GM19023 (cell line): Measurements from ENCODE around the gene ZNF365.
"Not testable (repeated sequence)": the region's sequence is repeated elsewhere in the genome, so short reads cannot be mapped to it uniquely, and the experiment has no call there.

Experiments used
- ATAC-seq: cut with Tn5 transposase; IDR thresholded peaks from one replicate; pipeline ENCODE4 v1.9.1; 2021; ENCODE audit warnings: mild to moderate bottlenecking, moderate library complexity; ENCODE audit not compliant: unreplicated experiment

The ZNF365 gene, protein sequence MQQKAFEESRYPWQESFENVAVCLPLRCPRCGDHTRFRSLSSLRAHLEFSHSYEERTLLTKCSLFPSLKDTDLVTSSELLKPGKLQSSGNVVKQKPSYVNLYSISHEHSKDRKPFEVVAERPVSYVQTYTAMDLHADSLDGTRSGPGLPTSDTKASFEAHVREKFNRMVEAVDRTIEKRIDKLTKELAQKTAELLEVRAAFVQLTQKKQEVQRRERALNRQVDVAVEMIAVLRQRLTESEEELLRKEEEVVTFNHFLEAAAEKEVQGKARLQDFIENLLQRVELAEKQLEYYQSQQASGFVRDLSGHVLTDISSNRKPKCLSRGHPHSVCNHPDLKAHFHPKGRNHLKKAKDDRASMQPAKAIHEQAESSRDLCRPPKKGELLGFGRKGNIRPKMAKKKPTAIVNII

DNA sequence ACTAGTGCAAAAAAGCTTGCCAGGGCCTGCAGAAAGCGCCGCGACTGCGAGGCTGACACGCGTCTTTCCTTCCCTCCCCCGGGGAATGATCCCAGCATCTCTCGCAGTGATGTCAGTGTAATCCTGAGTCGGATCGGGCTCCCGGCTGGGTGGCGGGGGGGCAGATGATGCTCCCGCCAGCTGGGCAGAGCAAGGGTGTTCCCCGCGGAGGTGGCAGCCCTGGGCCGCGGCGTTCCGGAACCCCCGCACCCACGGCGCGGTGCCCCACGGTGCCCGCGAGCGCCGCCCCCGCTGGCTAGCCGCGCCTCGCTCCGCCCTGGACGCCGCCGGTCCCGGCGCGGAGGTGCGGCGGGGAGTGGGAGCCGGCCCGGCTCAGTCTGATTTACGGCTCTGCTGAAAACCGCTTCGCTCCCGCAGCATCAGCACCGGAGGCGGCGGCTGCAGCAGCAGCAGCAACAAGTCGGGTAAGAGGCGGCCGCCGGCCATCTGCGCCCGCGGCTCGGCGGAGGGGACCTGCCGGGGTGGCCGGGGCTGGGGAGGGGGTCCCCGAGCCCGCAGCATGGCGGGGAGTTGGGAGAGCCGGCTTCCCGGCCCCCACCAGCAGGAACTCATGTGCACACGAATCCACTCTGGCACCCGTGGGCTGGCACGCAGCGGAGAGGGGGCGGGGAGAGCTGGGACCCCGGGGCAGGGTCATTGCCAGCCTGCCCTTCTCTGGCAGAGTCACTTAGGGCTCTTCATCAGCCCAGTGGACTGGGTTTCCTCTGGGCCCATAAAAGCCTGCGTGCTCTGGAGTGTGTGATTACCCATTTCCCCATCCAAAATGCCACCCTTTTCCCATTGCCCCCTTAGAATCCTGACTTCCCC, at the start of gene ZNF365:
ZNF365 (plus strand) TSS at position 375 of the 867 bp plus-strand sequence. CDS start 1,825 bp downstream, outside the sequence.
- ATAC-seq = peak; percentile 48

DNA sequence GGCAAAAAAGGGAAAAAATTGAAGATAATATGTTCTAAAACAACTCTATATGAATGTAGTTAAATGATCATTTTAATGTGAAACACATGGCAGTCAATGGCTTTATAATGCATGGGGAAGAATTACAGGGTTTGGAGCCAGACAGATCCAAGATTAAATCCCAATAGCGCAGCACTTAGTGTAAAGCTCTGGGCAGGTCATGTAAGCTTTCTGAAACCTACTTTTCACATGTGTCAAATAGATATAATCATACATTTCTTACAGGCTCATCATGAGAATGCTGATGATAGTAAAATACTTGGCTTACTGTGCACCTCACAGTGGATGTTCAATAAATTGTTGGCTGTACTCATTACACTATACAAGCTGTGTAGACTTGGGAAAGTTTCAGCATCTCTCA, 48.0 kb upstream of the ZNF365 start:
- ATAC-seq = no peak

DNA sequence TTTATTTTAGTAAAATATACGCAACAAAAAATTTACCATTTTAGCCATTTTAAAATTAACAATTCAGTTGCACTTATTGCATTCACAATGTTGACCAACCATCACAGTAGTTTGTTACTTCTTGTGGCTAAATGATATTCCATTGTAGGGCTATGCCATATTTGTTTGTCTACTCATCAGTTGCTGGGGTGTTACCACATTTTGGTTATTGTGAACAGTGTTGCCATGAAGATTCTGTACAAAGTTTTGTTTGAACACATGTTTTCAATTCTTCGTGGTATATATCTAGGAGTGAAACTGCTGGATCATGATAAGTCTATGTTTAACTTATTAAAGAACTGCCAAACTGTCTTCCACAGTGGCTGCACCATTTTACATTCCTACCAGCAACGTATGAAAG, 46.3 kb upstream of the ZNF365 start:
- ATAC-seq = no peak

DNA sequence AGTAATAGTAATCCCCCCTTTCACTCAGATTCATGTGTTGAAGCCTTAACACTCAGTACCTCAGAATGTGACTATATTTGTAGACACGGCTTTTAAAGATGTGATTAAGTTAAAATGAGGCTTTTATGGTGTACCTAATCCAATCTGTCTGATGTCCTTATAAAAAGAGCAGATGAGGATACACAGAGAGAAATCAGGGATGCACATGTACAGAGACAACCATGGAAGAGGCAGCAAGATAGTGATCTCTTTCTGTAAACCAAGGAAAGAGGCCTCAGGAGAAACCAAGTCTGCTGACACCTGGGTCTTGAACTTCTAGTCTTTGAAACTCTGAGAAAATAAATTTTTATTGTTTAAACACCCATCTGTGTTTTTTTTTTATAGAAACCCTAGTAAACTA, 44.0 kb upstream of the ZNF365 start:
- ATAC-seq = no peak

DNA sequence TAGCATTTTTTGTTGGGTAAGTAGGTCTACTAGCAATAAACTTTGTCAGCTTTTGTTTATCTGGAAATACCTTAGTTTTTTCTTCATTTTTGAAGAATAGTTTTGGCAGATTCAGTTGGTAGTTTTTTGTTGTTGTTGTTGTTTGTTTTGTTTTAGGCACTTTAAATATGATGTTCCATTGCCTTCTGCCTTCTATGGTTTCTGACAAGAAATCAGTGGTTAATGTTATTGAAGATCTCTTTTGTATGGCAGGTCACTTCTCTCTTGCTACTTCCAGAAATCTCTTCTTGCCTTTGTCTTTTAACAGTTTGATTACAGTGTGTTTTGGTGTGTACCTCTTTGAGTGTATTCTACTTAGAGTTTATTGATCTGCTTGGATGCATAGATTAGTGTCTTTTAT, 41.8 kb upstream of the ZNF365 start:
- no peak for ATAC-seq

DNA sequence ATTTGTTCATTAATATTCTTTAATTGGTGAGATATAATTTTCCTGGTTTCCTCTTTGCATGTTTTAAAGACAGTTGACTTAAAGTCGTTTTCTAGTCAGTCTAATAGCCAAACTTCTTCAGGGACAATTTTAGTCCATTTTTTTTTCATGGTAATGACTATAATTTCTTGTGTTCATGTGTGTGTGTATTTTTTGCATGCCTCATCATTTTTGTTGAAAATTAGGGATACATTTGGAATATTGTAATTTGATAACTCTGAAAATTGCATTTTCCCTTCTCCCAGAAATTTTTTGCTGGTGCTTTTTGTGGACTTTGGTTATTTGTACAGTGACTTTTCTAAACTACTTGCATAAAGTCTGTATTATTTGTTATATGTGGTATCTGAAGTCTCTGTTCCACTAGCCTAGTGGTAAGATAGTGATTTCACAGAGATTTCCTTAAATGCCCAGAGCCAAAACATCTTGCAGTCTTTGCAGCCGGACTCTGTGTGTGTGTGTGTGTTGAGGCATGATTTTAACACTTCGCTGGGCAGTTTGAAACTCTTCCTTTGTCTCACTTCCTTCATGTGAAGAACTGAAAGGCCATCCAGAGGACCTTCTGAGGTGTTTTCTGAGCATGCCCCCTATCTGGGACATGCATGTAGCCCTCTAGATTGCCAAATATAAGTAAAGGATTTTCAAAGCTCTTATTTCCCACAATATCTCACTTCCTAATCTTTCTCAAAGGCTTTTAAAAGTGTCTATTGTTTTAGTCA, 40.9 kb upstream of the ZNF365 start:
- no peak for ATAC-seq

DNA sequence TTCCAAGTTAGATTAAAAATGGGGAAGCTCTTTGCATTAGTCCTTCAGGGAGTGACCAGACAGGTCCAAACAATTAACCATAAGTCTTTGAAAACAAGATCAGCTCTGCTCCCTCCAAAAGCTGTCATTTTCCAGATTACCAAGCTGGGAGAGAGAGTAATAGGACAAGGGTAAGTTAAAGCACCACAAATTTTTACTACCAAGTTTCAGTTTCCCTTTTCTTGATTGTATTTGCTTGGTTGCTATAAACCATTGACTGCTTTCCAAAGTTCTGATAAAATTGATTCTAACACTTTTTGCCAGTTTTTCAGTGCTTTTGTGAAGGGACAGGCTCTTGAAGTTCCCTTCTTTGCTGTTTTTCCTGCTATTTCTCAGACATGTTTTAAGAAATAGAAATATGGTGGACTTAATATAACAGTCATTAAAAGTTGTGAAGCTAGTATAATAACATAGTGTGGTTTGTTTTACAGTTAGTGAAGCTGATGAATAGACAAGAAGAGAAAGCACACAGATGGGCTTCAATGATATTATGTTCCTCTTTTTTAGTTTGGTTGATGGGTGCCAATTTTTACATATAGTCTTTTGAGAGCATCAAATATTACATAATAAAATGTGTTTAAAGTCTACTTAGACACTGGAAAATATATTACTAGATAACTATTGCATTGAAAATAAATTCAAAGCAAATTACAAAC, 40.0 kb upstream of the ZNF365 start:
- ATAC-seq = no peak

DNA sequence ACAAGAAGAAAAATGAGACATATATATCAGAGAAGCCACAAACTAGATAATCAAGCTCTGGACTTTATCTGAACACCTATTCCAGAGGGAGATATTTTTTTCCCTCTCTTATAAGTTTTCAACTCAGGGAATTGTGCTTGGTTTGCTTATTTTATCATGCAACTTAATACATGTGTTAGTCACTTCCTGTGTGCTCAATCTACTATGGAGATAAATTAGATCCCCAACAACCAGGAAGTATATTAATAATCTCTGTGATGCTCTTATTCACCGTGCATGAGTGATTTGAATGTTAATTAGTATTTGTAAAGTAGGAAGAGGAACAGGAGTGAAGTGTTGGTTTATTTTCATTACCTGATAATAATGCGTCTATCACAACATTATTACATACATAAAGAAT, 38.8 kb upstream of the ZNF365 start:
- ATAC-seq = no peak

DNA sequence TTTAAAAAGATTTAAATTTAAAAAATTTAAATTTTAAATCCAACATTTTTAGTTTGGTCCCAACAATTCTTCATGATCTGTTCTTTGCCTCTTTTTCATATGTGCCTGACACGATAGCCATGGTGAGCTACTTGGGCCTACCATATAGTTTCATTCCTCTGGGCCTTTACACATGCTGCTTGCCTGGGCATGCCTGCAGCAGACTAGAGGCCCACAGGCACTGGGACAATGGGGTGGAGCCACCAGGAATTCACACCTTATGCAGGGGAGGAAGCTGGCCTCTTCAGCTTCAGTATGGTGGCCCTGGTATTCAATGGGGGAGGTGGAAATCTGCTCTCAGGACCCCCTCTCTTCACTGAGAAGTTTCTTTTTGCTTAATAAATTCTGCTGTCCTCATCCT, 37.8 kb upstream of the ZNF365 start:
- no peak for ATAC-seq

DNA sequence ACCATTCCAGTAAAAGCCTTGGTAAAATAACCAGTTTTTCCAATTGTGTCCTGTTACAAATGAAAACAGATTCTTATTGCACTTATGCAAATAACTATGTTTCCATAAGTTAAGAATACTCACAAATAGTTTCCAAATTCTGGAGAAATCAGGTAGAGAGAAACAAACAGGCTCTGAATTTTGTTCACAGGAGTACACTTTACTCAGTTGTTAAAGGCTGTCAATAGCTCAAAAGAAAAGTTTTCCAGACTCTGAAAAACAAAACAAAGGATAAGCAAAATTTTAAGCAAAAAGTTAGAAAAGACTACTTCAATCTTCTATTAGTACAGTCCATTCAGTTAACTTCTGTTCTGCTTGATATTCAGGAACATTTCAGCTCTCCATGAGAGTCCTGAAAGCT, 32.8 kb upstream of the ZNF365 start:
- ATAC-seq = no peak

DNA sequence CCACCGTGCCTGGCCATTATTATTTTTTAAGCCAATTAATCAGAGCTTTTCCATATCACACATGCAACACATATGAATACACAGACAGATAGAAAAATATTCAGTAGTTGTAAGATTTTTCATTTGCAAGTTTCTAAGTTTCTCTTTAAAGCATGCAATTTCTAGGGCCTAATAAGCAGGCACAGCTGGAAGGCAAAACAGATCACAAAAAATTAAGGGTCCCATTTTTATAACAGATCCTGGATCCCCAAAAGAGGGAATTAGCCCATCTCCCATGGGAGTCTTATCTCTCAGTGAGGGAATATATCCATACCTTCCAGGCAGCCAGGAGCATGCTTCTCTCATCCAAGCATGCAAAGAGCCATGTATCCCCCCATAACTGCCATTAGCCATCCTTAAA, 31.2 kb upstream of the ZNF365 start:
- no peak for ATAC-seq

DNA sequence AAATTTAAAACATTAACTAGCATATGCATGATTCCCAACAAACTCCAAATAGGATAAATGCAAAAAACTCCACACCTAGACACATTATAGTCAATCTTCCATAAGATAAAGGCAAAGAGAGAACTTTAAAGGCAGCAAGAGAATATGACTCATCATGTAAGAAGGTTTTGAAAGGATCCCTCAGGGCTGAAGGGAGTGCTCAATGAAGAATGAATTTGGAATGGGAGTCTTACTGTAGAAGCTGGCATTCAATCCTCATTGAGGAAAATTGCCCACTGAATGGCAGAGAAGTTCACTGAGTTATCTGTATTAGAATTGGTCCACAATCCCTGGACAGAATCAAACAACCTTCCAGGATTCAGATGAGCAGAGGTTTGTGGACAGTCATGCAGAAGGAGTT, 26.1 kb upstream of the ZNF365 start:
- ATAC-seq = no peak

DNA sequence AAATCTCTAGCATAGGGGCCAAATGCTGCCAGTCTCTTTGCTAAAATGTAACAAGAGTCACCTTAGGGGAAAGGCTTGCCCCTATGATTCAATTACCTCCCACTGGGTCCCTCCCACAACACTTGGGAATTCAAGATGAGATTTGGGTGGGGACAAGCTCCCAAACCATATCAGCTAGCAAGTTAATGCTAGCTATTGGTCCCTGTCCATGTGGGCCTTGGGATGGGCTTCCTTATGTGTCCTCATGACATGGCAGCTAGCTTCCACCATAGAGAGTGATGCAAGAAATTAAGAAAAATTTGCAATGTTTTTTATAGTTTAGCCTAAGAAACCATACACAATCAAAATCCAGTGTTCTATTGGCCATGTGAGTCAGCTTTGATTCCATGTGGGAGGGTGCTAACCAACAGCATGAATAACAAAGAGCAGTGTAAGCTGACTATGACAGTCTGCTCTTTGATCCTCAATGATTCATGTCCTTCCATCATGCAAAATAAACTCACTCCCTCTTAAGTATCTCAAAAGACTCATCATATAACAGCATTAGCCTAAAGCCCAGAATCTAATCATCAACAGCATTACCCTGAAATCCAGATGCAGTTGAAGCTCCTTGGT, 21.7 kb upstream of the ZNF365 start:
- ATAC-seq = no peak

DNA sequence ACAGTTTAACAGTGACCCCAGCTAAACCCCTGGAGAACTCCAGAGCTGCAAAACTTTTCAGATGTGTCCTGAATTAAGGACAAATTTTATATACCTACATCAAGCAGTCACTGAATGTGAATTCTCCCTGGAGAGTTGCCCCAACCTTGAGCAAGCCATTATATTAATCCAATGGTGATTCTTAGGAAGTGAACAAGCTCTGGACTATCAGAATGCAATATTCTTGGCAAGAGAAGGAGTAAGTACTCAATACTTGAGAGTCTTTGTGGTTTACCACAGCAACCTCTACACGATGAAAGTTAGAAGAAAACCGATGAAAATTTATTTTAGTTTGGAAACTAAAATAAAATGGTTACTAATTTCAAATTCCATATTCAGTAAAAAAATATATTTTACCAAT, 19.3 kb upstream of the ZNF365 start:
- no peak for ATAC-seq

DNA sequence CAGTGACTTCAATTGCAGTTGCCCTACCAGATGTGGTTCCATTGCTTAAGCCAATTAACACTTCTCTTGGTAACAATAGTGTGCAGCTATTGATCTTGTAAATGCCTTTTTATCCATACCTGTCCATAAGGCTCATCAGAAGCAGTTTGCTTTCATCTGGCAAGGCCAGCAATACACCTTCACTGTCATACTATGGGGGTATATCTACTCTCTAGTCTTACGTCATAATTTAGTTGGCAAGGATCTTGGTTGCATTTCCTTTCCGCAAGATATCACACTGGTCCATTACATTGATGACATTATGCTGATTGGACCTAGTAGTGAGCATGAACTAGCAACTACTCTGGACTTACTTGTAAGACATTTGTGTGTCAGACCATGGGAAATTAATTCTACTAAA, 17.7 kb upstream of the ZNF365 start:
- no peak for ATAC-seq

DNA sequence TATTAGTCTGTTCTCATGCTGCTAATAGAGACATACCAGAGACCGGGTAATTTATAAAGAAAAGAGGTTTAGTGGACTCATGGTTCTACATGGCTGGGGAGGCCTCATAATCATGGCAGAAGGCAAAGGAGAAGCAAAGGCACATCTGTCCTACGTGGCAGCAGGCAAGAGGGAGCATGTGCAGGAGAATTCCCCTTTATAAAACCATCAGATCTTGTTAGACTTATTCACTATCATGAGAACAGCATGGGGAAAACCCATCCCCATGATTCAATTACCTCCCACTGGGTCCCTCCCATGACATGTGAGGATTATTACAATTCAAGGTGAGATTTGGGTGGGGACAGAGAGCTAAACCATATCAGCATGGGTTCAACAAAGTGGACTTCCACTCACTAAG, 16.0 kb upstream of the ZNF365 start:
- not testable (repeated sequence) for ATAC-seq

DNA sequence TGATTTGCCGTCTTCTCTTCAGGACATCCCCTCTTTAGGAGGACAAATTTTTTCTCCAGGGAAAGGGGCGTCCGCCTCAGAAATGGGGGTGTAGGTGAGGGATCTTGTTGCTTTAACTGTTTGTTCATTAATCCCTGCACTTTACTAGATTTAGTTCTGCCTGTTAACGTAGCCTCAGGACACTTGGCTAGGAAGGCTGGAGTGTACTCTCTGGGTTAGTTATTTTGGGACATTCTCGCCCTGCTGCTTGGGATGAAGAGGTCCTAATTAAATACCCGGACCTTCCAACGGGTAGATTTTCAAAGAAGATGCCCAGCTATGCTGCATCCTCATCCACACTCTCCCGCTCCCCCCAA, 552 bp upstream of the ZNF365 start:
- no peak for ATAC-seq

DNA sequence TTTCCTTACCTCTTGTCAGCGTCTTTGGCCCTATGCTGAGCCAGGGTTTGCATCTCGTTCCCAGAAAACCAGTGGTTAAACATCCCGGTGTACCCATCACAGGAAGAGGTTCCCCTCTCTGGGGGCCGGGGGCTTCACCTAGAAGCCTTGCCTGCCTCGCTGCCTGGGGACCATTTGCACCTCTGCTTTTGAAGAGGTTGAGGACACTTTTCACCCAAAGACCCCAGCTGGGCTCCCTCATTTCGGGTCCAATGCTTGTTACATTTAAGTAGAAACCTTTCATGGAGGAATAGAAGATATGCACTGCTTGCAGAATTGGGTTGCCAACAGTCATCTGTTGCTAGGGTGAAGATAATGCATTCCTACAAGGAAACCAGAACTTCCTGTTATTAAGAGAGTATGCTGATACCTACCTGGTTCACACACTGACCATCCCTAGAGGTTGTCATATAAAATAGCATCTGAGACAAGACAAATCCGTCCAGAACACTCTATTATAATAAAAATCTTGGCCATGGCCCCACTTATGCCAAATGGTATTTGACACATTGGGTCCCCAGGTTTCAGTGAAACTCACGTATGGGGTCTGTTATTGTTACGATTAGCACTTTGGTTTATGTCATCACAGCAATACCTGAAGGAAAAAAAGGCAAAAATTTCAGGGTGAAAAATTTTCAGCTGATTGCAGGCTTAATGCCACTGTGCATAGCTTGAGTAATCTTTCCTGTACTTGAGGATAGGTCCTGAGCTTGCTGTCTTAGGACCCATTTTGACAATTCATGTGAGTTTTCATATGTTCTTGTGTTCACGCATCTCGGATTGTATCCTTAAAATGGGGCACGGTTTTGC, 917 bp downstream of the ZNF365 start:
- ATAC-seq = no peak
